Keratinocyte (primary cell): ENCODE data around the gene OSBPL5. TPM values are rescaled to one million over a fixed set of nuclear protein-coding genes. Genes with fewer than 3 reads are reported as not detected.
"Not testable (repeated sequence)": the region's sequence is repeated elsewhere in the genome, so short reads cannot be mapped to it uniquely, and the experiment has no call there.

Experiments used
- DNase-seq: peaks from one replicate; pipeline ENCODE4 v3.0.0-alpha.2; 2011; ENCODE audit warnings: low read depth, missing footprints, low spot score
- FAIRE-seq: peaks from 2 replicates; lab custom pipeline; 2011; peaks lifted over from hg19 to GRCh38; lab: Jason Lieb, UNC
- H2AFZ ChIP-seq: 2 replicates; pipeline ENCODE4 v1.6.0; 2012; ENCODE audit warnings: low read length, control low read depth, inconsistent platforms; ENCODE audit not compliant: control insufficient read depth
- H3K27ac ChIP-seq: 2 replicates; pipeline ENCODE4 v1.5.1; 2011; ENCODE audit warnings: low read length; ENCODE audit not compliant: control insufficient read depth, insufficient read depth
- H3K27me3 ChIP-seq: 3 replicates; pipeline ENCODE4 v1.6.0; 2011; ENCODE audit warnings: low read length; ENCODE audit not compliant: control insufficient read depth, insufficient read depth; ENCODE audit errors: extremely low read depth
- H3K36me3 ChIP-seq, 2 experiments: 2 replicates in 1 of 2; 3 replicates in 1 of 2; pipeline ENCODE4 v1.5.1; 2011; ENCODE audit warnings: low read length in 2 of 2, mild to moderate bottlenecking in 1 of 2; ENCODE audit not compliant: control insufficient read depth in 2 of 2, insufficient read depth in 2 of 2; ENCODE audit errors: extremely low read depth in 1 of 2
- H3K4me1 ChIP-seq: 3 replicates; pipeline ENCODE4 v1.5.1; 2011; ENCODE audit warnings: low read length; ENCODE audit not compliant: control insufficient read depth, insufficient read depth; ENCODE audit errors: extremely low read depth
- H3K4me2 ChIP-seq: 3 replicates; pipeline ENCODE4 v1.6.0; 2011; ENCODE audit warnings: low read depth, low read length; ENCODE audit not compliant: control insufficient read depth, insufficient read depth; ENCODE audit errors: extremely low read depth
- H3K4me3 ChIP-seq, 3 experiments: fragments of 200-600 bp in 1 of 3; sonication (generic) in 1 of 3; 2 replicates in 2 of 3; 3 replicates in 1 of 3; pipeline ENCODE4 v1.5.1; 2011 to 2016; ENCODE audit warnings: low read length in 3 of 3, mild to moderate bottlenecking in 3 of 3, control low read depth in 2 of 3, inconsistent platforms in 1 of 3, low read depth in 1 of 3, mixed read lengths in 1 of 3, mixed run types in 1 of 3, moderate library complexity in 1 of 3; ENCODE audit not compliant: control insufficient read depth in 2 of 3, insufficient read depth in 2 of 3; ENCODE audit errors: extremely low read depth in 1 of 3
- H3K79me2 ChIP-seq: 2 replicates; pipeline ENCODE4 v1.6.0; 2012; ENCODE audit warnings: low read length; ENCODE audit not compliant: control insufficient read depth, insufficient read depth
- H3K9ac ChIP-seq: 3 replicates; pipeline ENCODE4 v1.6.0; 2011; ENCODE audit warnings: low read length; ENCODE audit not compliant: control insufficient read depth, insufficient read depth; ENCODE audit errors: extremely low read depth
- H3K9me1 ChIP-seq: 3 replicates; pipeline ENCODE4 v1.6.0; 2011; ENCODE audit warnings: low read length; ENCODE audit not compliant: control insufficient read depth, insufficient read depth; ENCODE audit errors: extremely low read depth
- H3K9me3 ChIP-seq: 2 replicates; pipeline ENCODE4 v1.5.1; 2012; ENCODE audit warnings: low read depth, low read length; ENCODE audit not compliant: control insufficient read depth
- H4K20me1 ChIP-seq: 3 replicates; pipeline ENCODE4 v1.6.0; 2011; ENCODE audit warnings: low read length; ENCODE audit not compliant: control insufficient read depth, insufficient read depth; ENCODE audit errors: extremely low read depth
- EZH2 ChIP-seq: IDR thresholded peaks from one replicate; pipeline ENCODE4 v1.6.1; 2012; ENCODE audit warnings: inconsistent platforms, mild to moderate bottlenecking, low read length, moderate library complexity
- dilution Hi-C: fragments of 300-500 bp; cut with MboI; formaldehyde crosslinking; loops from one replicate; pipeline ENCODE4 v1.7.0; 2020; ENCODE audit warnings: low sequenced_read_pairs; ENCODE audit not compliant: extremely low pct_ligation_motif_present
- polyA plus RNA-seq, 5 experiments: library from polyadenylated mRNA; depleted of rRNA in 3 of 5; stranded (reverse) in 3 of 5; stranded (forward) in 1 of 5; unstranded in 1 of 5; fragments of >200 nt; gene quantifications; 1 replicate in 1 of 5; 2 replicates in 3 of 5; 3 replicates in 1 of 5; pipeline versions ENCODE4 v1.2.1 to v1.2.3, GENCODE V29; 2011 to 2012; ENCODE audit warnings: missing spikeins in 2 of 5, low read depth in 1 of 5, low replicate concordance in 1 of 5
- TF ChIP-seq, protein P1 (sequence below), 3 experiments: IDR thresholded peaks in 1 of 3; conservative IDR thresholded peaks in 1 of 3; optimal IDR thresholded peaks in 1 of 3; 2 replicates in 2 of 3; 3 replicates in 1 of 3; pipeline versions ENCODE3 to v1.5.1; 2011; ENCODE audit warnings: low read length in 3 of 3, mild to moderate bottlenecking in 3 of 3, moderate library complexity in 2 of 3, control low read depth in 1 of 3, inconsistent platforms in 1 of 3; ENCODE audit not compliant: insufficient read depth in 2 of 3; ENCODE audit errors: extremely low read depth in 1 of 3

OSBPL5 gene
- polyA plus RNA-seq, 1 donor (not counting 4 experiments of a cell fraction or from before 2014, with no cell fraction given): 3.0 TPM

DNA sequence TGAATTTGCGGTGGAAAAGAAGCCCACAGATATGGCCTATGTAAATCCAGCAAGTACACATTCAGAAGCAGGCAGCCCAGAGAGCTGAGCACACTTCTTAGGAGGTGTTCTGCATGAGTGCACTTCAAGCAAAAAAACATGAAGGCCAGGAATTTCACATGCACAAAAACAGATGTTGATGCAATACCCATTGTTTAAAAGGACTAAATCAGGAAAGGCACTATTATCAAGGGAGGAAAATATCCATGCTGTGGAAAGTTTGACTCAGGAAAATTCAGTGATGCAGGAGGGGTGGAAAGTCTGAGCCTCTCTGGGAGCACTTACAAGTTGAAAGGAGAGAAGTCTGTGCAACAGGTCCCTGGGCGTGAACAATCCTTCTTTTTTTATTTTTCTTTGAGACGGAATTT is 92.1 kb downstream of the OSBPL5 start:
- Histone ChIP-seq H3K4me3 (no peak overlapping the region), H3K9me3 (no peaks in the 10 kb centered on the region), H3K4me1 (no peaks in the 10 kb centered on the region), H3K9ac (no peak overlapping the region), H3K9me1 (no peaks in the 10 kb centered on the region), H4K20me1 (no peaks in the 10 kb centered on the region), H3K27ac (no peak overlapping the region), H3K79me2 (no peaks in the 10 kb centered on the region), H2AFZ (no peak overlapping the region), H3K27me3 (no peaks in the 10 kb centered on the region), H3K4me2 (no peak overlapping the region), H3K36me3 (no peaks in the 10 kb centered on the region)
- dilution Hi-C loops: no loop called here
- no peak for FAIRE-seq
- no peak for TF ChIP-seq EZH2
- TF ChIP-seq, protein P1, sequence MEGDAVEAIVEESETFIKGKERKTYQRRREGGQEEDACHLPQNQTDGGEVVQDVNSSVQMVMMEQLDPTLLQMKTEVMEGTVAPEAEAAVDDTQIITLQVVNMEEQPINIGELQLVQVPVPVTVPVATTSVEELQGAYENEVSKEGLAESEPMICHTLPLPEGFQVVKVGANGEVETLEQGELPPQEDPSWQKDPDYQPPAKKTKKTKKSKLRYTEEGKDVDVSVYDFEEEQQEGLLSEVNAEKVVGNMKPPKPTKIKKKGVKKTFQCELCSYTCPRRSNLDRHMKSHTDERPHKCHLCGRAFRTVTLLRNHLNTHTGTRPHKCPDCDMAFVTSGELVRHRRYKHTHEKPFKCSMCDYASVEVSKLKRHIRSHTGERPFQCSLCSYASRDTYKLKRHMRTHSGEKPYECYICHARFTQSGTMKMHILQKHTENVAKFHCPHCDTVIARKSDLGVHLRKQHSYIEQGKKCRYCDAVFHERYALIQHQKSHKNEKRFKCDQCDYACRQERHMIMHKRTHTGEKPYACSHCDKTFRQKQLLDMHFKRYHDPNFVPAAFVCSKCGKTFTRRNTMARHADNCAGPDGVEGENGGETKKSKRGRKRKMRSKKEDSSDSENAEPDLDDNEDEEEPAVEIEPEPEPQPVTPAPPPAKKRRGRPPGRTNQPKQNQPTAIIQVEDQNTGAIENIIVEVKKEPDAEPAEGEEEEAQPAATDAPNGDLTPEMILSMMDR (optimal IDR thresholded peaks at IDR 0.05 in 1 of 3, IDR thresholded peaks at IDR 0.05 in 1 of 3, conservative IDR thresholded peaks at IDR 0.05 in 1 of 3; ENCODE audit: extremely low read depth in 1 of 3, insufficient read depth in 2 of 3, low read length in 3 of 3): no peak
- DNase-seq: no peak

DNA sequence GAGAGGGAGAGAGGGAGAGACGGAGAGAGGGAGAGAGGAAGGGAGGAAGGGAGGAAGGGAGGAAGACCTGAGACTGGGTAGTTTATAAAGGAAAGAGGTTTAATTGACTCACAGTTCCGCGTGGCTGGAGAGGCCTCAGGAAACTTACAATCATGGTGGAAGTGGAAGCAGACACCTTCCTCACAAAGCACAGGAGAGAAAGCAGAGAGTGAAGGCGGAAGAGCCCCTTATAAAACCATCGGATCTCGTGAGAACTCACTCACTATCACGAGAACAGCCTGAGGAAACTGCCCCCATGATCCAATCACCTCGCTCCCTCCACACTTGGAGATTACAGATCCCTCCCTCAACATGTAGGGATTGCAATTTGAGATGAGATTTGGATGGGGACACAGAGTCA is 95.7 kb downstream of the OSBPL5 start:
- TF ChIP-seq, protein P1 (optimal IDR thresholded peaks at IDR 0.05 in 1 of 3, IDR thresholded peaks at IDR 0.05 in 1 of 3, conservative IDR thresholded peaks at IDR 0.05 in 1 of 3; ENCODE audit: extremely low read depth in 1 of 3, insufficient read depth in 2 of 3, low read length in 3 of 3): no peak
- TF ChIP-seq EZH2: no peak

GRCh38 chr11:3066308-3066707 is 98.8 kb downstream of the OSBPL5 start:
- H3K27ac ChIP-seq, dilution Hi-C loops, H3K4me2 ChIP-seq, H4K20me1 ChIP-seq, H3K4me1 ChIP-seq, H3K27me3 ChIP-seq, H3K79me2 ChIP-seq, H3K9me3 ChIP-seq, H2AFZ ChIP-seq, H3K36me3 ChIP-seq, FAIRE-seq, H3K9ac ChIP-seq, H3K4me3 ChIP-seq, H3K9me1 ChIP-seq, DNase-seq: not testable (repeated sequence)

More for the DNA sequence above, 95.7 kb downstream of the OSBPL5 start:
- Histone ChIP-seq H2AFZ (no peak overlapping the region), H3K9me3 (no peaks in the 10 kb centered on the region), H3K27me3 (no peaks in the 10 kb centered on the region), H3K9me1 (no peaks in the 10 kb centered on the region), H3K27ac (no peak overlapping the region), H3K4me3 (no peak overlapping the region), H3K4me2 (no peak overlapping the region), H3K4me1 (no peaks in the 10 kb centered on the region), H3K9ac (no peak overlapping the region), H3K36me3 (no peaks in the 10 kb centered on the region), H3K79me2 (no peaks in the 10 kb centered on the region), H4K20me1 (no peaks in the 10 kb centered on the region)
- dilution Hi-C loops: no loop called here
- no peak for DNase-seq
- no peak for FAIRE-seq

- H3K36me3 ChIP-seq, H3K9ac ChIP-seq, H3K9me1 ChIP-seq, H3K9me3 ChIP-seq, FAIRE-seq, H4K20me1 ChIP-seq, dilution Hi-C loops, H3K79me2 ChIP-seq, H3K4me3 ChIP-seq, DNase-seq, H3K27me3 ChIP-seq, H2AFZ ChIP-seq, H3K4me2 ChIP-seq, H3K27ac ChIP-seq, H3K4me1 ChIP-seq: not testable (repeated sequence)
Observed at GRCh38 chr11:3064709-3065108, 100.4 kb downstream of the OSBPL5 start.
